ENCODE measurements around the gene BCAS3. TPM values are rescaled to one million over a fixed set of nuclear protein-coding genes. Genes with fewer than 3 reads are reported as not detected.

The BCAS3 gene
- total RNA-seq, 4 donors from 2014 or later = 18.2 to 60.6 (median 23.4) TPM

DNA sequence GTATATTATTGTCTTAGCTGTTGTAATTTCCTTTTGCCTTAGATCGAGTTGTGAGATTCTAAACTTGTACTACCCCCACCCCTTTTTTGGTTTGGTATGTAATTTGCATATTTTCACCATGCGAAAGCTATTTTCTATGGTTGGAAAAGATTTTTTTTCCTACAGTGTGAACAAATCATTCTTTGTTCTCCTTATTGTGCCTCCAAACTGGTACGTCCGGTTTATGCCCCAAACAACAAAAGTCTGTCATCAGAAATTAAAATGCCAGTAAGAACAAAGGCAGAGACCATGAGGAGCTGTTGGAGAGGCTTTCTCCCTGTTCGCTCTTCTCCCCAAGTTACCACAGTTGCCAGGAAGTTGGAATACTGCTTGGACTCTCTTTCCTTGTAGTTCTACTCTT lies 66.1 kb downstream of the BCAS3 start:
- DNase-seq (no peak), ATAC-seq (no peak)
- in situ Hi-C loops (cut with MboI; ENCODE audit: low sequenced_read_pairs in 4 of 4) = loop anchor here in 1 of 4 donors (25.0 kb wide), 1 partner anchor 644 kb away; the partner anchor contains the start of gene TBX2
- intact Hi-C loops (cut with DNase I; ENCODE audit: low total_unique reads) = no loop called here
- Histone ChIP-seq H3K4me1 (peaks cover 0 to 10% of the 10 kb centered on the region in 2 donors), H3K9me3 (no peaks in the 10 kb centered on the region), H3K36me3 (no peaks in the 10 kb centered on the region), H3K27ac (no peak overlapping the region), H3K27me3 (no peaks in the 10 kb centered on the region), H3K4me3 (no peak overlapping the region)
- TF ChIP-seq POLR2A (IDR thresholded peaks at IDR 0.05) = no peak
- TF ChIP-seq, protein P1, sequence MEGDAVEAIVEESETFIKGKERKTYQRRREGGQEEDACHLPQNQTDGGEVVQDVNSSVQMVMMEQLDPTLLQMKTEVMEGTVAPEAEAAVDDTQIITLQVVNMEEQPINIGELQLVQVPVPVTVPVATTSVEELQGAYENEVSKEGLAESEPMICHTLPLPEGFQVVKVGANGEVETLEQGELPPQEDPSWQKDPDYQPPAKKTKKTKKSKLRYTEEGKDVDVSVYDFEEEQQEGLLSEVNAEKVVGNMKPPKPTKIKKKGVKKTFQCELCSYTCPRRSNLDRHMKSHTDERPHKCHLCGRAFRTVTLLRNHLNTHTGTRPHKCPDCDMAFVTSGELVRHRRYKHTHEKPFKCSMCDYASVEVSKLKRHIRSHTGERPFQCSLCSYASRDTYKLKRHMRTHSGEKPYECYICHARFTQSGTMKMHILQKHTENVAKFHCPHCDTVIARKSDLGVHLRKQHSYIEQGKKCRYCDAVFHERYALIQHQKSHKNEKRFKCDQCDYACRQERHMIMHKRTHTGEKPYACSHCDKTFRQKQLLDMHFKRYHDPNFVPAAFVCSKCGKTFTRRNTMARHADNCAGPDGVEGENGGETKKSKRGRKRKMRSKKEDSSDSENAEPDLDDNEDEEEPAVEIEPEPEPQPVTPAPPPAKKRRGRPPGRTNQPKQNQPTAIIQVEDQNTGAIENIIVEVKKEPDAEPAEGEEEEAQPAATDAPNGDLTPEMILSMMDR (IDR thresholded peaks at IDR 0.05 in 4 of 5, conservative IDR thresholded peaks at IDR 0.05 in 1 of 5) = no peak

DNA sequence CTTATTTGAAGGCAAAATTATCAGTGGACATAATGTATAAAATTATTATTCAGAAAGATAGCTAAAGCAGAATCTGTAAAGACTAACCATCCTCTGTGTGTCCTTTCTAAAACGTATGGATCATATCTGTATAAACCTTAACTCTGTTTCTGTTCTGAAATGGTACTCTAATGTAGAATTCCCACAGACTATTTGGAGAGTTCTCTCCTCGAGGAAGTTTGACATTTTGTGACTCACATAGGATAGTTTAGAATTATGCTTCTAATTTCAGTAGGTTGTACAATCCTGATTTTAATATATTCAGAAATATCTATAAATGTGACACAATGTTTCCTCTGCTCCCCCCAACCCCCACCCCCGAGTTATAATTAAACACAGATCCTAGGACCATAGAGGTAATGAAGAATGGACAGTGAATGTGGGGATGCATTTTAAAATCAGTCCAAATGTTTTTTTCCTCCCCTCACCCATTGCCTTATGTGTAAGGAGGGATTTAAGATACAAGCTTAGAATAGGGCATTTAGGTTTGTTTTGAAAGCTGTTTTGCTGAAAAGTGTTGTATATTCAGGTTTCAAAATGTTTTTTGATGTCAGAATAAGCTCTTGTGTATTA lies 66.8 kb downstream of the BCAS3 start:
- no peak for ATAC-seq
- H3K9me3 ChIP-seq = no peaks in the 10 kb centered on the region
- no peaks in the 10 kb centered on the region for H3K36me3 ChIP-seq
- no peak overlapping the region for H3K4me3 ChIP-seq
- TF ChIP-seq, protein P1 (IDR thresholded peaks at IDR 0.05 in 4 of 5, conservative IDR thresholded peaks at IDR 0.05 in 1 of 5) = no peak
- no peak for TF ChIP-seq POLR2A (IDR thresholded peaks at IDR 0.05)
- no peaks in the 10 kb centered on the region for H3K27me3 ChIP-seq
- no peak overlapping the region for H3K27ac ChIP-seq
- no peak for DNase-seq
- in situ Hi-C loops (cut with MboI; ENCODE audit: low sequenced_read_pairs in 4 of 4) (loop anchor here in 1 of 4 donors (25.0 kb wide), 1 partner anchor 643 kb away; the partner anchor contains the start of gene TBX2), intact Hi-C loops (cut with DNase I; ENCODE audit: low total_unique reads) (no loop called here)
- peaks cover 0 to 10% of the 10 kb centered on the region in 2 donors for H3K4me1 ChIP-seq

DNA sequence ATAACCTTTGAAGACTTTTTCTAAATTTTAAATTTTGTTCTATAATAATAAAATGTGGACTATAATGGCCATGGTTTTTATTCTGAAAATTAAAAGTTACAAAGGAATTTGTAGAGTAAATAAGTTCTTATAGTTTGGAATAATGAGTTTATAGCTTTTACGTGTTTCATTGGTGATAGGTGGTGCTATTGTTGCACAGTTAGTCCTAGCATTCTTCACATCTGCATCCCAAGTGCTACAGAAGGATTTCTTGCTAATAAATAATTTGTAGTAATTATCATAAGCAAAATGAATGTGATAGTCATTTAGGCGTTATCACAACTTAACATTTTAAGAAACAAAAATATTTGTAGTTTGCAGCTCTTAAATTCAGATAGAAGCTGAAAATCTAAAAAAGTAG lies 67.9 kb downstream of the BCAS3 start:
- Histone ChIP-seq H3K36me3 (no peaks in the 10 kb centered on the region), H3K9me3 (no peaks in the 10 kb centered on the region), H3K27me3 (no peaks in the 10 kb centered on the region), H3K4me3 (no peak overlapping the region), H3K4me1 (peaks cover 0 to 10% of the 10 kb centered on the region in 2 donors), H3K27ac (no peak overlapping the region)
- no peak for ATAC-seq
- in situ Hi-C loops (cut with MboI; ENCODE audit: low sequenced_read_pairs in 4 of 4) = loop anchor here in 1 of 4 donors (25.0 kb wide), 1 partner anchor 642 kb away; the partner anchor contains the start of gene TBX2
- no peak for DNase-seq
- TF ChIP-seq, protein P1 (IDR thresholded peaks at IDR 0.05 in 4 of 5, conservative IDR thresholded peaks at IDR 0.05 in 1 of 5) = no peak
- no peak for TF ChIP-seq POLR2A (IDR thresholded peaks at IDR 0.05)
- intact Hi-C loops (cut with DNase I; ENCODE audit: low total_unique reads) = no loop called here

DNA sequence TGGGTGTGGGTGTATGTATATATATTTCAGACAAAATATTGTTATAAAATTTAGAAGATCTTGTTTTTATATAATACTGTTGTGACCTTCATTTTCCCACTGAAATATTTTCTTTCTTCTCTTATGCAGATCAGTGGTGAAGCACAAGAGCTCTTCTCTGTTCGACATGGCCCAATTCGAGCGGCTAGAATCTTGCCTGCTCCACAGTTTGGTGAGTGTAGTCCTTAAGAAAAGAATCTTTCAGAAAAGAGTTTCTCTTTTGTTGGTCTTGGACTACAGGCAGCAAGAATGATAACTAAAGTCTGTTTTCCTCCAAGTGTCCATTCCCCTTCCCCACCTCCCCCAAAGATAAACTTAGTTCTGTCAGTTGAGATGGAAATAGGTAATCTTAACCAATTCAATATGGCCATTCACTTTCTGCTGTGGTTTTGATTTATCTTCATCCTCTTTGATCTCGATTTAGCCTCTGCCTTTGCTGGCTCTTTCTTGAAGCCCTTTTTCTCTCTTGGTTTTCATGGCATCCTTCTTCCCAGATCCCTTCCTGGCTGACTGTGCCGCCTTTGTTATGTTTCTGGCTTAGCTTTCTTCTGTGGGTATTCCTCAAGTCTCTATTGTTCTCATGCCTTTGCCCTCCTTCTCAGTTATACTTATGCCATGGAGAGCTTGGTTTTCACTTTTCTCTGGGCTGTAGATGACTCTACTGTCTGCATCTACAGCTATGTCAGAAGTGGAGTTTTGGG lies 69.6 kb downstream of the BCAS3 start:
- H3K4me1 ChIP-seq = peaks cover 0 to 10% of the 10 kb centered on the region in 2 donors
- no peak for TF ChIP-seq POLR2A (IDR thresholded peaks at IDR 0.05)
- TF ChIP-seq, protein P1 (IDR thresholded peaks at IDR 0.05 in 4 of 5, conservative IDR thresholded peaks at IDR 0.05 in 1 of 5) = no peak
- ATAC-seq = no peak
- H3K36me3 ChIP-seq = no peaks in the 10 kb centered on the region
- H3K9me3 ChIP-seq = no peaks in the 10 kb centered on the region
- in situ Hi-C loops (cut with MboI; ENCODE audit: low sequenced_read_pairs in 4 of 4) = loop anchor here in 1 of 4 donors (25.0 kb wide), 1 partner anchor 640 kb away; the partner anchor contains the start of gene TBX2
- intact Hi-C loops (cut with DNase I; ENCODE audit: low total_unique reads) = no loop called here
- no peak for DNase-seq
- H3K4me3 ChIP-seq = no peak overlapping the region
- no peak overlapping the region for H3K27ac ChIP-seq
- no peaks in the 10 kb centered on the region for H3K27me3 ChIP-seq
